ENCODE results near the gene FRMD1. TPM values are rescaled to one million over a fixed set of nuclear protein-coding genes. Genes with fewer than 3 reads are reported as not detected.

Gene FRMD1
- total and polyA plus RNA-seq, 2 donors (not counting 3 experiments of a cell fraction or from before 2014, with no cell fraction given): not detected

DNA sequence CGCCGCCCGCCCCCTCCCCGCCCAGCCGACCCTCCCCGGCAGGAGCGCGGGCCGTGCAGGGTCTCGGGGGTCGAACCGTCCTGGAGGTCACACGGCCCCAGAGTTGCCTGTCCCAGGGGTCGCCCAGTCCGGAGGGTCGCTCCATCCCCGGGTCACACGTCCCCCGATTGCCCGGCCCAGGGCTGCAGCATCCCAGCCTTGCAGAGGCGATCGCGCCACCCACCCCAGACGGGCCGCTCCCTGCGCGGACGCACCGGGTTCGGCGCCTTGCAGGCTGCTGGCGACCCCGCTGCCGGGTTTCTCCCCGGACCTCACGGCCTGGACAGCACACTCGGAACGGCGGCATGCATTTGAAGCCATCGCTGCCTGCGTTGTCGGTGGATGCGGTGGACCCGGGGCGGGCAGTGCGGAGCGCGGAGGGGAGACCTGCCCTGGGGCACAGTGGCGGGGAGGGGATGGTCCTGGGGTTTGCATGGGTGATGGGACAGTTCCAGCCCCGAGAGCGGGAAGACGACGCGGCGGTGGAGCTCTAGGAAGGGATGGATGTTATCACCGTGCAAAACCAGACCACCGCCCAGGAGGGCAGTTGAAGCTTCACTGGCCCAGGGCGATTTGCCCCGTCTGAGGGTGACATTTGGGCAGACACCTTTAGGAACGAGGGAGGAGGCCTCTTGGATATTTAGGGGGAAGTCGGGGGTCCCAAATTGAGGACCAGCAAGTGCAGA lies 22.7 kb upstream of the FRMD1 start:
- DNase-seq (ENCODE audit: low read depth, low spot score) (no peak), FAIRE-seq (no peak)
- H3K9me1 ChIP-seq (replicated peaks; ENCODE audit: control insufficient read depth, extremely low read depth, insufficient read depth, low read length): no peaks in the 10 kb centered on the region
- H2AFZ ChIP-seq (ENCODE audit: low read depth, low read length): no peak overlapping the region
- peaks cover 0 to 15% of the 10 kb centered on the region in 2 experiments for H3K27me3 ChIP-seq (ENCODE audit: control insufficient read depth in 2 of 2, insufficient read depth in 2 of 2, low read length in 2 of 2)
- CTCF ChIA-PET: interaction anchor here (0.8 kb wide), 1 partner anchor 312 kb away, joined by 3 read pairs; no protein-coding TSS in a partner anchor
- no peak overlapping the region for H3K4me3 ChIP-seq (replicated peaks in 1 of 3; ENCODE audit: insufficient read depth in 1 of 3, low read depth in 1 of 3, low read length in 3 of 3)
- H3K9ac ChIP-seq (replicated peaks; ENCODE audit: extremely low read depth, insufficient read depth, low read length): no peak overlapping the region
- H3K9me3 ChIP-seq (replicated peaks; ENCODE audit: control insufficient read depth, insufficient read depth, low read length): no peaks in the 10 kb centered on the region
- dilution Hi-C loops (cut with MboI; ENCODE audit: extremely low pct_ligation_motif_present, low sequenced_read_pairs): no loop called here
- no peaks in the 10 kb centered on the region for H4K20me1 ChIP-seq (replicated peaks; ENCODE audit: control insufficient read depth, extremely low read depth, insufficient read depth, low read length)
- H3K4me1 ChIP-seq (ENCODE audit: control insufficient read depth, extremely low read depth, insufficient read depth, low read length): no peaks in the 10 kb centered on the region
- POLR2A ChIA-PET: no interaction called here
- no peaks in the 10 kb centered on the region for H3K79me2 ChIP-seq (ENCODE audit: control insufficient read depth, insufficient read depth, low read length)
- no TSS peak for BruUV-seq (replicated peaks)
- TF ChIP-seq POLR2AphosphoS5 (IDR thresholded peaks at IDR 0.05; ENCODE audit: insufficient read depth, low read depth, low read length) (no peak), EZH2 (IDR thresholded peaks at IDR 0.05; ENCODE audit: borderline replicate concordance, low read depth, low read length, severe bottlenecking) (peak; percentile 51), GATA2 (IDR thresholded peaks at IDR 0.05; ENCODE audit: insufficient read depth, insufficient read length, low read depth, low read length) (no peak), FOS (IDR thresholded peaks at IDR 0.05; ENCODE audit: borderline replicate concordance, insufficient read depth, low read length) (no peak)
- TF ChIP-seq, protein P1, sequence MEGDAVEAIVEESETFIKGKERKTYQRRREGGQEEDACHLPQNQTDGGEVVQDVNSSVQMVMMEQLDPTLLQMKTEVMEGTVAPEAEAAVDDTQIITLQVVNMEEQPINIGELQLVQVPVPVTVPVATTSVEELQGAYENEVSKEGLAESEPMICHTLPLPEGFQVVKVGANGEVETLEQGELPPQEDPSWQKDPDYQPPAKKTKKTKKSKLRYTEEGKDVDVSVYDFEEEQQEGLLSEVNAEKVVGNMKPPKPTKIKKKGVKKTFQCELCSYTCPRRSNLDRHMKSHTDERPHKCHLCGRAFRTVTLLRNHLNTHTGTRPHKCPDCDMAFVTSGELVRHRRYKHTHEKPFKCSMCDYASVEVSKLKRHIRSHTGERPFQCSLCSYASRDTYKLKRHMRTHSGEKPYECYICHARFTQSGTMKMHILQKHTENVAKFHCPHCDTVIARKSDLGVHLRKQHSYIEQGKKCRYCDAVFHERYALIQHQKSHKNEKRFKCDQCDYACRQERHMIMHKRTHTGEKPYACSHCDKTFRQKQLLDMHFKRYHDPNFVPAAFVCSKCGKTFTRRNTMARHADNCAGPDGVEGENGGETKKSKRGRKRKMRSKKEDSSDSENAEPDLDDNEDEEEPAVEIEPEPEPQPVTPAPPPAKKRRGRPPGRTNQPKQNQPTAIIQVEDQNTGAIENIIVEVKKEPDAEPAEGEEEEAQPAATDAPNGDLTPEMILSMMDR (IDR thresholded peaks at IDR 0.05; ENCODE audit: extremely low read depth in 1 of 2, insufficient read depth in 1 of 2, low read depth in 1 of 2, low read length in 2 of 2): no peak
- intact Hi-C loops (cut with micrococcal nuclease): no loop called here
- H3K36me3 ChIP-seq (ENCODE audit: control insufficient read depth in 2 of 2, extremely low read depth in 1 of 2, insufficient read depth in 2 of 2, low read length in 2 of 2): no peaks in the 10 kb centered on the region
- no peak overlapping the region for H3K27ac ChIP-seq (ENCODE audit: insufficient read depth, low read depth, low read length)
- no peak overlapping the region for H3K4me2 ChIP-seq (ENCODE audit: insufficient read depth, low read length)
